ENCODE measurements around the gene BOLA1.
"Not testable (repeated sequence)": the region's sequence is repeated elsewhere in the genome, so short reads cannot be mapped to it uniquely, and the experiment has no call there.

The BOLA1 gene

GRCh38 chr1:149899460-149900284, at the start of gene BOLA1:
Gene BOLA1, plus strand, starts transcription at chr1:149899568. Its CDS starts 492 bp downstream, at chr1:149900060.
- DNase-seq (ENCODE audit: low read depth in 1 of 2, low spot score in 1 of 2) = peak; percentile 98 to 99
- in situ Hi-C loops (cut with HindIII; ENCODE audit: low pct_unique_long_range_greater_than_20kb, low sequenced_read_pairs) = no loop called here
- TF ChIP-seq JUND (IDR thresholded peaks at IDR 0.05; ENCODE audit: low read depth) = no peak

- TF ChIP-seq JUND (IDR thresholded peaks at IDR 0.05; ENCODE audit: low read depth) = no peak
- in situ Hi-C loops (cut with HindIII; ENCODE audit: low pct_unique_long_range_greater_than_20kb, low sequenced_read_pairs) = no loop called here
- DNase-seq (ENCODE audit: low read depth in 1 of 2, low spot score in 1 of 2) = no peak
Observed at GRCh38 chr1:149849947-149850360, 49.4 kb upstream of the BOLA1 start.

GRCh38 chr1:149850732-149851345, 48.5 kb upstream of the BOLA1 start:
- in situ Hi-C loops (cut with HindIII; ENCODE audit: low pct_unique_long_range_greater_than_20kb, low sequenced_read_pairs); DNase-seq (ENCODE audit: low read depth in 1 of 2, low spot score in 1 of 2): not testable (repeated sequence)

- in situ Hi-C loops (cut with HindIII; ENCODE audit: low pct_unique_long_range_greater_than_20kb, low sequenced_read_pairs); DNase-seq (ENCODE audit: low read depth in 1 of 2, low spot score in 1 of 2): not testable (repeated sequence)
Observed at GRCh38 chr1:149851585-149852213, 47.7 kb upstream of the BOLA1 start.

GRCh38 chr1:149852263-149852662, 47.1 kb upstream of the BOLA1 start:
- DNase-seq (ENCODE audit: low read depth in 1 of 2, low spot score in 1 of 2); in situ Hi-C loops (cut with HindIII; ENCODE audit: low pct_unique_long_range_greater_than_20kb, low sequenced_read_pairs): not testable (repeated sequence)

- in situ Hi-C loops (cut with HindIII; ENCODE audit: low pct_unique_long_range_greater_than_20kb, low sequenced_read_pairs); DNase-seq (ENCODE audit: low read depth in 1 of 2, low spot score in 1 of 2): not testable (repeated sequence)
Observed at GRCh38 chr1:149860271-149860670, 39.1 kb upstream of the BOLA1 start.

- in situ Hi-C loops (cut with HindIII; ENCODE audit: low pct_unique_long_range_greater_than_20kb, low sequenced_read_pairs); DNase-seq (ENCODE audit: low read depth in 1 of 2, low spot score in 1 of 2): not testable (repeated sequence)
Observed at GRCh38 chr1:149860684-149861496, 38.5 kb upstream of the BOLA1 start.

- DNase-seq (ENCODE audit: low read depth in 1 of 2, low spot score in 1 of 2); in situ Hi-C loops (cut with HindIII; ENCODE audit: low pct_unique_long_range_greater_than_20kb, low sequenced_read_pairs): not testable (repeated sequence)
Observed at GRCh38 chr1:149861497-149862054, 37.8 kb upstream of the BOLA1 start.

- in situ Hi-C loops (cut with HindIII; ENCODE audit: low pct_unique_long_range_greater_than_20kb, low sequenced_read_pairs); DNase-seq (ENCODE audit: low read depth in 1 of 2, low spot score in 1 of 2): not testable (repeated sequence)
Observed at GRCh38 chr1:149866887-149867286, 32.5 kb upstream of the BOLA1 start.

- DNase-seq (ENCODE audit: low read depth in 1 of 2, low spot score in 1 of 2); in situ Hi-C loops (cut with HindIII; ENCODE audit: low pct_unique_long_range_greater_than_20kb, low sequenced_read_pairs): not testable (repeated sequence)
Observed at GRCh38 chr1:149873060-149873459, 26.3 kb upstream of the BOLA1 start.

- in situ Hi-C loops (cut with HindIII; ENCODE audit: low pct_unique_long_range_greater_than_20kb, low sequenced_read_pairs) = no loop called here
- no peak for DNase-seq (ENCODE audit: low read depth in 1 of 2, low spot score in 1 of 2)
- TF ChIP-seq JUND (IDR thresholded peaks at IDR 0.05; ENCODE audit: low read depth) = no peak
Observed at GRCh38 chr1:149877211-149877946, 22.0 kb upstream of the BOLA1 start.

GRCh38 chr1:149879556-149879955, 19.8 kb upstream of the BOLA1 start:
- no peak for TF ChIP-seq JUND (IDR thresholded peaks at IDR 0.05; ENCODE audit: low read depth)
- DNase-seq (ENCODE audit: low read depth in 1 of 2, low spot score in 1 of 2) = no peak
- in situ Hi-C loops (cut with HindIII; ENCODE audit: low pct_unique_long_range_greater_than_20kb, low sequenced_read_pairs) = no loop called here

Measured in T47D (cell line).